Suppressor macrophage treated with lipopolysaccharide for 4 hours (primary cell): Measurements from ENCODE around the gene STAC3.

Experiments
- DNase-seq: peaks from one replicate; pipeline ENCODE4 v3.0.0-alpha.2; 2020

The STAC3 gene

DNA sequence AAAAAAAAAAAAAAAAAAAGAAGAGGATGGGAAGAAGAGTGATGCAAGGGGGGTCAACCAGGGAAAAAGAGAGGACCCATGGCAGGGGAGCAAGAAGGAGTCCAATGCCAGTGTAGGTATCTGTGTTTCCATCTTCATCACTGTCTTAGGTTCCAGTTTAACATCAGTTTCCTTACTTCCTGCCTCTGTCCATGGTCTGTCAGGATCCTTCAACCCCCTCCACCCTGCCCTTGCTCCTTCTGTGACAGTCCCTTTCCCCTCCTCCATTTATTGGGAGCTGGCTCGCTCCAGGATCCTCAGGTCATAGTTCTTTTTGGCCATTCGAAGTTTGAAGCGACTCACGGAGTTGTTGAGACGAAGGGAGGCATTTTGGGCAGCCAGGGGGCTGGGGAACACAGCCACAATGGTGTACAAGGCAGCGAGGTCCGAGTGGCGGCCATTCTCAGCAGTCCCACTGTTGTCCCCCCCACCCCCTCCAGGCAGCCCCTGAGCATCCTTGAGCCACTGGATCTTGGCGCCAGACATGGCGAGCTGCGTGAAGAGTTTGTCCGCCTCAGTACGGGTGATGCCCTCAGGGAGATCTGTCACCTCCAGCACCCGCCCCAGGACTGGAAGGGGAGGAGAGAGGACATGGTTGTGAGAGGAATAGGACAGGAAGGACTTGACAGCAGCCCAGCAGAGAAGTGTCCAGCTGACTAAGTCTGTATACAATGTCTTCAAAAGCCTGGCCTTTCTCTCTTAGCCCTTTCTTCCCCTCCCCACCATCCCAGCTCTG lies 3.7 kb upstream of the STAC3 start:
- DNase-seq: no peak

- DNase-seq: no peak
These were observed 446 bp downstream of the STAC3 start for GRCh38 chr12:57250541-57250940.

- DNase-seq: peak; percentile 74
These were observed 1.8 kb downstream of the STAC3 start for GRCh38 chr12:57248934-57249742.

GRCh38 chr12:57247041-57247440 lies 3.9 kb downstream of the STAC3 start:
- no peak for DNase-seq

GRCh38 chr12:57244312-57244696 lies 6.7 kb downstream of the STAC3 start:
- no peak for DNase-seq

- DNase-seq: peak; percentile 82
These were observed 7.3 kb downstream of the STAC3 start for GRCh38 chr12:57243521-57244311.

GRCh38 chr12:57242691-57243454 lies 8.1 kb downstream of the STAC3 start:
- DNase-seq: peak; percentile 56

DNA sequence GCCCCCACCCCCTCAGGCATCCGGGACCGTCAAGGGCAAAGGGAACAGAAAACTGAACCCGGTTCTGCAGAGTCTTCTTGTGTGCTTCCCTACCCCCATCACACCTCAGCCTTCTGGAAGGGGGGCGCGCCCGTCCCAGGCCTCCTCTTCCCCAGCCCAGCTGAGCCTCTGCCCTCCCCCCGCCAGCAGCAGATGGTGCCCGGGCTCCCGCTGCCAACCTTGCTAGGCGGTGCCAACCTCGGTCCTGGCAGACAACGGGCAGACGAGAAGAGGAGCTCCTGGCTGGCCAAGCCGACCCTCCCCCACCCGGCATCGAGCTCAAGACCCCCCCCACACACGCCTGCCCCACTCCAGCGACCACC lies 8.7 kb downstream of the STAC3 start:
- DNase-seq: no peak

- DNase-seq: no peak
These were observed 9.3 kb downstream of the STAC3 start for GRCh38 chr12:57241402-57242310.

DNA sequence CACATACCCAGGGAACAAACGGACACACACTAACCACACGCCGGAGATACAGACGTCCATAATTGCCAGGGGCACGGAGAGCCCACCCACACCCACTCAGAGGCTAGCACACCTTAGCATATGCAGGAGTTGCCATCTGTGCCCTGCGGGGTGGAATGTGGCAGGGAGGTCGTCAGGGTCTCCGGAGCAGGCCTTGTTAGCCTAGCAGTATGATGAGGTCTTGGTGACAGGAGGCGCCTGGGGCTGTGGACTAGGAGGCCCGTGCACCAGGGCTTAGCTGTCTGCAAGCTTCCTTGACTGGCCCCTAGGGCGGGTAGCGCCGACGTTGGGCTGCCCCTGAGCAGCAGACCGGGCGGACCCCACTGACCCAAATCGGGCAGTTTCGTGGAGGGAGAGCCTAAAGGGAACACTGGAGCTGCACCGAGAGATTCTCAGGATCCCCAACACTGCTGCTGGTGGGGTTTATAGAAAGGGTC lies 10.0 kb downstream of the STAC3 start:
- no peak for DNase-seq

GRCh38 chr12:57240066-57240921 lies 10.7 kb downstream of the STAC3 start:
- DNase-seq: peak; percentile 67

DNA sequence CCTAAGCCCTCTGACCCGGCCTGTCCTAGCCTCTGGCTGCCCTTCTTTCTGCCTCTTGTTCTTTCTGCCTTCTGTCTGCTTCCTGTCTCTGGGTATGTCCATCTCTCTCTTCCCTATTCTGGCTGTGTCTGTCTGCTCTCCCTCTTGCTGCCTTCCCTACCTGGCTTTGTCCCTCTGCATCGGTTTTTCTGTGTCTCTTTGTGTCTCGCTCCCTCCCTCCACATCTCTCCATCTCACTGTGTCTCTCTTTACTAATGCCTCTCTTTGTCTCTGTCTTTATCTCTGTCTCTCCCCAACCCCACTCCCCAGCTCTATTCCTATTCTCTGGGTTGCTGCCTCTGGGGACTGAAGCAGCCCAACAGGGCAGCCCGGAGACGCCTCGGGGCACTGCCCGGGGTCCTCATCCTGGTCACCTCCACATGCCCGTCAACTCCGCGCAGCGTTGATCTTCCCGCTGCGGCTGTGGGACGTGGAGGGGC lies 11.4 kb downstream of the STAC3 start:
- DNase-seq: no peak

GRCh38 chr12:57238854-57239554 lies 12.0 kb downstream of the STAC3 start:
- peak; percentile 94 for DNase-seq

GRCh38 chr12:57237932-57238853 lies 12.8 kb downstream of the STAC3 start:
- no peak for DNase-seq

DNA sequence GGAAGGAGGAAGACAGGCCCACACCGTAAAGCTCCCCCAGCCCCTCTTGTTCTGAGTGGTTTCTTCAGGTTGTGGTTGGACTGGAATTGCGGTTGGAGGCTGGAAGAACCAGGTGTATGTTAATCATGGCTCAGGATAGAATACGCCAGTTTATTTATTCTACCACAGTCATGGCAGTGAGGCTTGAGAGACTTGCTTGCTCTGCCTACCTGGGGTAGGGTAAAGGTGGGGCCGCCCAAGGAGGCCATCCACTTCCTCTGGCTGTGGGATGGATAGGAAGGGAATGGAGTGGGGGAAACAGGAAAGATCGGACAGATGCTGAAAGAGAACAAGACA lies 13.4 kb downstream of the STAC3 start:
- DNase-seq: no peak

- DNase-seq: no peak
These were observed 13.9 kb downstream of the STAC3 start for GRCh38 chr12:57236925-57237595.

DNA sequence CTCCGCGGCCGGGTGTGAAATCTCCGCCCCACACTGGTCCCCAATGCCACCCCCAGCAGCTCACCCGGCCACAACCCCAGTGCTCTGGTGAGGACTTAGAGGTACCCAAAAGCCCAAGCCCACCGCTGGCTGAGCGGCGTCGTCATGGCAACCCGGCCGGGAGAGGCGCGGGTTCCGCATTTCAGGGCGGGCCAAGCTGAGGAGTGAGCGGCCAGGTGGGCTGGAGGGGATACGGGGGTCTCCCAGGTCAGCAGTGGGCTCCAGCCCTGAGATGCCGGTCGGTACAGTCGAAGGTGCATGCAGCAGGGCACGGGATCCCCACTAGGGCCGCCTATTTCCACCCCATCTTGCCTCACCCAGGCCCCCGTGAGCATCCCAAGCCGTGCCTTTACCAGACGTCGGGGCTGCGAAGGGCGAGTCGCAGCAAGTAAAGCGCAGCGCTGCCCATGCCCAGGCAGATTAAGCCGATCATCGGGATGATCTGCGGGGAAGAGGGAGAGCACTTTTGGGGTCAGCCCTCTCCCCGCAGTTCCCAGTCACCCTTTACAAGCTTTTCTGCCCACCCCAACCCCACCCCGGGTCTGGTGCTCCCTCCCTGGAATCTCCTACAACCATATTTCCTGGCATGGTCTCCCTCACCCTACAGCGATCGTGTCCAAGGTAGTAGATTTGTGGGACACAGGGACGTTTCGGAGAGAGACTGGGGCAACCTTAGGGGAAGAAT lies 14.6 kb downstream of the STAC3 start:
- no peak for DNase-seq
